Skeletal muscle tissue (tissue), 4 donors: ENCODE data around the gene SUV39H2. TPM values are rescaled to one million over a fixed set of nuclear protein-coding genes. Genes with fewer than 3 reads are reported as not detected.
"Not testable (repeated sequence)": the region's sequence is repeated elsewhere in the genome, so short reads cannot be mapped to it uniquely, and the experiment has no call there.

ENCODE experiments used
- H3K27ac ChIP-seq: one replicate; pipeline ENCODE4 v1.7.0; 2013; ENCODE audit warnings: mild to moderate bottlenecking, low read depth, low read length, inconsistent platforms
- H3K27me3 ChIP-seq, 3 donors: one replicate each; pipeline ENCODE4 v1.7.0; 2013; ENCODE audit warnings: low read length in 3 of 3; ENCODE audit not compliant: control insufficient read depth in 3 of 3, insufficient read depth in 3 of 3
- H3K36me3 ChIP-seq, 3 donors: one replicate each; pipeline ENCODE4 v1.7.0; 2013; ENCODE audit warnings: low read length in 3 of 3; ENCODE audit not compliant: control insufficient read depth in 3 of 3, insufficient read depth in 3 of 3
- H3K4me1 ChIP-seq, 3 donors: one replicate each; pipeline ENCODE4 v1.7.0; 2013; ENCODE audit warnings: low read length in 3 of 3, mild to moderate bottlenecking in 3 of 3; ENCODE audit not compliant: control insufficient read depth in 3 of 3, insufficient read depth in 3 of 3
- H3K4me3 ChIP-seq, 3 donors: one replicate each; pipeline ENCODE4 v1.7.0; 2013; ENCODE audit warnings: low read length in 3 of 3
- H3K9ac ChIP-seq, 3 donors: one replicate each; pipeline ENCODE4 v1.7.0; 2013; ENCODE audit warnings: low read length in 3 of 3, mild to moderate bottlenecking in 3 of 3, moderate library complexity in 2 of 3, low read depth in 1 of 3
- H3K9me3 ChIP-seq, 3 donors: one replicate each; pipeline ENCODE4 v1.7.0; 2013; ENCODE audit warnings: low read length in 3 of 3; ENCODE audit not compliant: control insufficient read depth in 3 of 3
- total RNA-seq: library from RNA; depleted of rRNA; stranded (reverse); fragments of >200 nt; gene quantifications from one replicate; pipeline ENCODE4 v1.2.3, GENCODE V29; 2014
- donor health status: Osteomylitis.

SUV39H2 gene
- total RNA-seq, 1 donor from 2014 or later: 13.0 TPM

- no peaks in the 10 kb centered on the region for H3K9me3 ChIP-seq
- H3K4me1 ChIP-seq: peaks cover 4 to 11% (median 8%) of the 10 kb centered on the region in 3 donors
- no peaks in the 10 kb centered on the region for H3K27me3 ChIP-seq
- no peak overlapping the region for H3K4me3 ChIP-seq
- no peak overlapping the region for H3K27ac ChIP-seq
- H3K36me3 ChIP-seq: peaks cover 28 to 43% (median 28%) of the 10 kb centered on the region in 3 donors
- no peak overlapping the region for H3K9ac ChIP-seq
Observed at GRCh38 chr10:14843327-14843988, 35.2 kb upstream of the SUV39H2 start.

- peaks cover 28 to 48% (median 28%) of the 10 kb centered on the region in 3 donors for H3K36me3 ChIP-seq
- no peak overlapping the region for H3K4me3 ChIP-seq
- H3K27ac ChIP-seq: no peak overlapping the region
- no peaks in the 10 kb centered on the region for H3K4me1 ChIP-seq
- no peaks in the 10 kb centered on the region for H3K27me3 ChIP-seq
- no peaks in the 10 kb centered on the region for H3K9me3 ChIP-seq
- no peak overlapping the region for H3K9ac ChIP-seq
Observed at GRCh38 chr10:14844948-14845347, 33.7 kb upstream of the SUV39H2 start.

DNA sequence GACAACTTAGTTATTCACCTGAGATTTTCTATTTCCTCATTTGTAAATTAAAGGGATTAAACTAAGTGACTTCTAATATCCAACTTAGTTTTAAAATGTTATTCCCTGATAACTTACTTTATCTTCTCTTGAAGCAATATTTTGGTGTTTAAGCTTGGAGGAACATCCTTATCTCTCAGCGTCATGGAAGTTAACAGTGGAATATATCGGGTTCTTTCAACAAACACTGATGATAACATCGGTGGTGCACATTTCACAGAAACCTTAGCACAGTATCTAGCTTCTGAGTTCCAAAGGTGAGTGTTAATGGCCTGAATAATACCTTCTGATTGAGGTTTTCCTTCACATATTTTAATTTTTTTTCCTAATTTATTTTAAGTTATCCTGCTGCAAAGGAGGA, 26.4 kb upstream of the SUV39H2 start:
- no peaks in the 10 kb centered on the region for H3K27me3 ChIP-seq
- H3K4me1 ChIP-seq: no peaks in the 10 kb centered on the region
- H3K9me3 ChIP-seq: no peaks in the 10 kb centered on the region
- H3K4me3 ChIP-seq: no peak overlapping the region
- H3K36me3 ChIP-seq: peaks cover 0 to 27% (median 11%) of the 10 kb centered on the region in 3 donors
- H3K9ac ChIP-seq: no peak overlapping the region
- H3K27ac ChIP-seq: no peak overlapping the region

- Histone ChIP-seq H3K27me3 (no peaks in the 10 kb centered on the region), H3K4me3 (no peak overlapping the region), H3K27ac (no peak overlapping the region), H3K9ac (no peak overlapping the region), H3K4me1 (no peaks in the 10 kb centered on the region), H3K36me3 (peaks cover 0 to 19% (median 11%) of the 10 kb centered on the region in 3 donors), H3K9me3 (no peaks in the 10 kb centered on the region)
Observed at GRCh38 chr10:14855453-14855852, 23.2 kb upstream of the SUV39H2 start.

- Histone ChIP-seq H3K9me3 (no peaks in the 10 kb centered on the region), H3K27me3 (no peaks in the 10 kb centered on the region), H3K4me1 (no peaks in the 10 kb centered on the region), H3K9ac (no peak overlapping the region), H3K27ac (no peak overlapping the region), H3K4me3 (no peak overlapping the region), H3K36me3 (peaks cover 0 to 12% (median 5%) of the 10 kb centered on the region in 3 donors)
Observed at GRCh38 chr10:14858338-14858960, 20.2 kb upstream of the SUV39H2 start.

GRCh38 chr10:14859043-14859442, 19.6 kb upstream of the SUV39H2 start:
- no peaks in the 10 kb centered on the region for H3K27me3 ChIP-seq
- no peaks in the 10 kb centered on the region for H3K9me3 ChIP-seq
- H3K27ac ChIP-seq: no peak overlapping the region
- H3K4me1 ChIP-seq: no peaks in the 10 kb centered on the region
- peaks cover 0 to 12% (median 5%) of the 10 kb centered on the region in 3 donors for H3K36me3 ChIP-seq
- H3K4me3 ChIP-seq: no peak overlapping the region
- no peak overlapping the region for H3K9ac ChIP-seq

- H3K4me3 ChIP-seq: no peak overlapping the region
- H3K4me1 ChIP-seq: no peaks in the 10 kb centered on the region
- H3K36me3 ChIP-seq: peaks cover 0 to 10% (median under 1%) of the 10 kb centered on the region in 3 donors
- no peaks in the 10 kb centered on the region for H3K27me3 ChIP-seq
- no peaks in the 10 kb centered on the region for H3K9me3 ChIP-seq
- no peak overlapping the region for H3K9ac ChIP-seq
- H3K27ac ChIP-seq: no peak overlapping the region
Observed at GRCh38 chr10:14859775-14860174, 18.9 kb upstream of the SUV39H2 start.

DNA sequence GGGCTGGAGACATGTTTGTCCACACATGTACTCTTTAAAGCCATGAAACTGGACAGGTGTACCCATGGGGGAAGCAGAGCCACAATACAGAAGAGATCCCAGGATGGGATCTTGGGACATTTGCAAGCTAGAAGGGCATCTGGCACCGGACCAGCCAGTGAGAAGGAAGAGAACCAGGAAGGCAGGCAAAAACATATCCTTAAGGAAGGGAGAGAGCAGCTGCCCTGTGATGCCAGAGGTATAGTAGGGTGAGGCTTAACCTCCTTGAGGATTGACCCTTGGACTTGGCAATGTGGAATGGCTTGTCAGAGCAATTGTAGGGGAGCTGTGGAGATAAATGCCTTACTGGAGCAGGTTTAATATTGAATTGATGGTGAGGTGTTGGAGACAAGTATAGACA, 17.9 kb upstream of the SUV39H2 start:
- H3K4me1 ChIP-seq: no peaks in the 10 kb centered on the region
- H3K27me3 ChIP-seq: no peaks in the 10 kb centered on the region
- no peak overlapping the region for H3K4me3 ChIP-seq
- H3K9me3 ChIP-seq: no peaks in the 10 kb centered on the region
- peaks cover 0 to 10% (median 1%) of the 10 kb centered on the region in 3 donors for H3K36me3 ChIP-seq
- H3K9ac ChIP-seq: no peak overlapping the region
- H3K27ac ChIP-seq: no peak overlapping the region

DNA sequence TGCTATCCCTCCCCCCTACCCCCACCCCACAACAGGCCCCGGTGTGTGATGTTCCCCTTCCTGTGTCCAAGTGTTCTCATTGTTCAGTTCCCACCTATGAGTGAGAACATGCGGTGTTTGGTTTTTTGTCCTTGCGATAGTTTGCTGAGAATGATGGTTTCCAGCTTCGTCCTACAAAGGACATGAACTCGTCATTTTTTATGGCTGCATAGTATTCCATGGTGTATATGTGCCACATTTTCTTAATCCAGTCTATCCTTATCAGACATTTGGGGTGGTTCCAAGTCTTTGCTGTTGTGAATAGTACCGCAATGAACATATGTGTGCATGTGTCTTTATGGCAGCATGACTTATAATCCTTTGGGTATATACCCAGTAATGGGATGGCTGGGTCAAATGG, 14.2 kb upstream of the SUV39H2 start:
- H3K9me3 ChIP-seq, H3K4me1 ChIP-seq, H3K4me3 ChIP-seq, H3K9ac ChIP-seq, H3K27me3 ChIP-seq, H3K27ac ChIP-seq: not testable (repeated sequence)
- H3K36me3 ChIP-seq: peaks cover 11 to 27% (median 24%) of the 10 kb centered on the region in 3 donors

- peaks cover 13 to 30% (median 24%) of the 10 kb centered on the region in 3 donors for H3K36me3 ChIP-seq
- H3K9me3 ChIP-seq, H3K4me1 ChIP-seq, H3K4me3 ChIP-seq, H3K9ac ChIP-seq, H3K27ac ChIP-seq, H3K27me3 ChIP-seq: not testable (repeated sequence)
Observed at GRCh38 chr10:14864871-14865270, 13.8 kb upstream of the SUV39H2 start.
